Measurements from ENCODE around the gene TBX2. TPM values are rescaled to one million over a fixed set of nuclear protein-coding genes. Genes with fewer than 3 reads are reported as not detected.

The TBX2 gene
- total RNA-seq, 4 donors from 2014 or later, result 23.2 to 42.0 (median 26.5) TPM

DNA sequence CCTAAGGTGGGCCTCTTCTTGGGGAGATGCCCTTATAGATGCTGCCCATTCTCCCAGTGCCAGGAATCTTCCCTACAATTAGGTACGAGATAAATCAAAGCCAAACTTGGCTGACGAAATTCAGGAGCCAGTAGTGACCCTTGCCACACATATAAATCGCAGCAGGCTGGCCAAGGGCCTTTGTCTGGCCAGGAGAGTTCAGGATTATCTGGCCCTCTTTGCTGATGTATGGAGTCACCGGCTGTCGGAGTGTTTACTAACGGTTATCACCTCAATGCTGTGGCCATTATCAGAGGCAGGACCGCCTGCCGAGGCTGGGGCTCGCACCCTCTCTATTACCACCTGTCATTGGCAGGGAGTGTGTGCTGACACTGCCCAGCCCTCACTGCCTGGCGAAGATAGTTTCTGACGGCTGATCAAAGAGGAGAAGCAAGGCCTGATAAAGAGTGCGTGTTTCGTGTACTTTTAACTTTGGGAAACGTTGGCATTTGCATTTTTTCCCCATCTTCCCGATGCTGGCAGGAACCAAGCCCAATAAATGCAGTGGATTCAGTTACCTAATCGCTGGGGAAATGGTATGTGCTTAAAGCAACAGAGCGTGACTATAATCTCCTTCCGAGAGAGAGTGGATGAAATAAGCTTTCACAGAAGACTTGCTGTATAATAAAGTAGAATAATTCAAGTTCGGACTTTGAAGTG is 32.8 kb upstream of the TBX2 start:
- Histone ChIP-seq H3K27ac (no peak overlapping the region), H3K4me1 (no peaks in the 10 kb centered on the region), H3K4me3 (no peak overlapping the region), H3K27me3 (no peaks in the 10 kb centered on the region), H3K36me3 (peaks cover 0 to 16% (median 0%) of the 10 kb centered on the region in 3 donors), H3K9me3 (no peaks in the 10 kb centered on the region)
- TF ChIP-seq POLR2A (IDR thresholded peaks at IDR 0.05) (no peak), EP300 (IDR thresholded peaks at IDR 0.05) (no peak), CTCF (IDR thresholded peaks at IDR 0.05) (no peak)
- no peak for DNase-seq (ENCODE audit: low spot score in 2 of 2)
- WGBS, 2 donors, result 81 to 83% methylated on average over 19 of the region's 19 CpGs

DNA sequence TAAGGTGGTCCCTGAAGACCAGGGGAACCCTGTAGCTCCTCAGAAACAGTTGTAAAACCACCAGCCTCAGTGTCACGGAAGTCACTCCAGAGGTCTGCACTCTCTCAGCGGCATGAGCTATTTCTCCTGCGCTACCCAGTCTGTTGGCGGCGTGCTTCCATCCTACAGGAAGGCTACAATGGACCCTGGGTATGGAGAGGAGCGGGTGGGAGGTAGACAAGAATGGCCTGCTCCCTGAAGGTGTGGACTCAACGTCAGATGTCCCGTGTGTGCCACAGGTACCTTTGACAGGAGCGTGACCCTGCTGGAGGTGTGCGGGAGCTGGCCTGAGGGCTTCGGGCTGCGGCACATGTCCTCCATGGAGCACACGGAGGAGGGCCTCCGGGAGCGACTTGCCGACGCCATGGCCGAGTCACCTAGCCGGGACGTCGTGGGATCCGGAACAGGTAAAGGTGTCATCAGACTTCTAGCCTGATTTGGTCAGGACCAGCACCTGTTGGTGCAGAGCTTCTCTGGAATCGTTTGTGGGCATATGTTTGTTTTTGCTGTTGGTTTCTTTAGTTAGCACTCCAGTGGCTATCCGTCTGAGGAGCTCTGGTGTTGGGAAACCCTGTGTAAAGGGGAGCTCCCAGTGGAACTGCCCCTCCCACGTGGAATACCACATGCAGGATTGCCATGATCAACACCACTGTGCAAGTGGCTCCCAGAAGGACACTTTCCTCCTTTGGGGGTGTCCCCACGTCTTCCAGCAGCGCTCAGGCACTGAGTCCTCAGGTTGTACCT is 31.4 kb upstream of the TBX2 start:
- 95 to 96% methylated on average over 25 to 27 of the region's 27 CpGs for WGBS, 2 donors
- H3K9me3 ChIP-seq, result no peaks in the 10 kb centered on the region
- TF ChIP-seq POLR2A (IDR thresholded peaks at IDR 0.05), result no peak
- no peak overlapping the region for H3K4me3 ChIP-seq
- no peaks in the 10 kb centered on the region for H3K4me1 ChIP-seq
- no peak overlapping the region for H3K27ac ChIP-seq
- H3K36me3 ChIP-seq, result peaks cover 0 to 16% (median 0%) of the 10 kb centered on the region in 3 donors
- DNase-seq (ENCODE audit: low spot score in 2 of 2), result no peak
- H3K27me3 ChIP-seq, result no peaks in the 10 kb centered on the region

DNA sequence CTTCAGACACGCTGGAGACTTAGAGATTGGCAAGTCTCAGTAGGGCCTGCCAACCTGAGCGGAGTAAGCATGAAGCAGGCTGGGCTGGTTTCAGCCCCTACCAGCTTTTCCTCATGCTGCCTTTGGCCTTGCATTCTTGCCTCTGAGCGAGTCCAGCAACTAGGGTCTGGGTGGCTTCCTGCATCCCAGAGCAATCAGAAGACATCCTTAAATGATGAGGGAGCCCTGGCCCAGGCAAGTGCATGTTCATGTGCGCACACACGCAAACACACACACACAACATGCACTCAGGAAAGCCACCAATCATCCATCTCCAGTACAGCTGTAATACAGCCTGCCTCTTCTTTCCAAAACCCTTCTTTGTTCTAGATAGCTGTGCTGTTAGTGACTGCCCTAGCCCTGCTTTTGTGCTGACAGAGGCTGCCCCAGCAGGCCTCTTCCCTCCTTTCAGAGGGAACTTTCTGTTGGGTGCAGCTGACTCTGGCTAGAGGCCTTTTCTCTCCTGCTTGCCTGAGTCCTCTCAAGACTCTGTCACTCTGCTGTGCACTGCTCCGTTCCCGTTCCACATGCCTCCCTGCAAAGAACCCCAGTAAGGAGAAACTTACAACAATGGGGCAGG is 30.7 kb upstream of the TBX2 start:
- H3K27ac ChIP-seq, result no peak overlapping the region
- 89 to 90% methylated on average over 7 of the region's 7 CpGs for WGBS, 2 donors

DNA sequence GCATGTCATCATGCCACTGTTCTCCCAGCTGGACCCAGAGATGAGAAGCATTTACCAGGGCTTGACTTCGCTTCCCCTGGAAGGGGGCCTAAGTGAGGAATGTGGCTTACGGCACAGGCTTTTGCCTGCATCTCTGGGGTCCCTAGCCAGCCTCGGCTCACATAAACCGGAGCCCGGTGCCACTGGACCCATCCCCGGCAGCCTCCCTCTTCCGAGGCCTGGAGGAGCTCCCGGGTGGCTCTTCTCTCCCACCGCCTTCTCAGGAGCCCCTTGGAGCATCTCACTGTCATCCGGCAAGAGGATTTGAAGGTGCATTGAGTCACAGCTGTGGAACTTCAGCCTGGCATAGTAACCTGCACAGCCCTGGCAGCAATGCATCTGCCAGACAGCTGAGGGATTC is 29.9 kb upstream of the TBX2 start:
- no peaks in the 10 kb centered on the region for H3K9me3 ChIP-seq
- peaks cover 0 to 16% (median 0%) of the 10 kb centered on the region in 3 donors for H3K36me3 ChIP-seq
- 95 to 96% methylated on average over 10 of the region's 10 CpGs for WGBS, 2 donors
- H3K4me1 ChIP-seq, result no peaks in the 10 kb centered on the region
- no peak for DNase-seq (ENCODE audit: low spot score in 2 of 2)
- no peak overlapping the region for H3K27ac ChIP-seq
- no peaks in the 10 kb centered on the region for H3K27me3 ChIP-seq
- TF ChIP-seq POLR2A (IDR thresholded peaks at IDR 0.05) (no peak), CTCF (IDR thresholded peaks at IDR 0.05) (no peak), EP300 (IDR thresholded peaks at IDR 0.05) (no peak)
- no peak overlapping the region for H3K4me3 ChIP-seq

More for the DNA sequence above, 30.7 kb upstream of the TBX2 start:
- Histone ChIP-seq H3K9me3 (no peaks in the 10 kb centered on the region), H3K4me3 (no peak overlapping the region), H3K36me3 (peaks cover 0 to 16% (median 0%) of the 10 kb centered on the region in 3 donors), H3K27me3 (no peaks in the 10 kb centered on the region), H3K4me1 (no peaks in the 10 kb centered on the region)
- TF ChIP-seq EP300 (IDR thresholded peaks at IDR 0.05) (no peak), CTCF (IDR thresholded peaks at IDR 0.05) (no peak), POLR2A (IDR thresholded peaks at IDR 0.05) (no peak)
- no peak for DNase-seq (ENCODE audit: low spot score in 2 of 2)

DNA sequence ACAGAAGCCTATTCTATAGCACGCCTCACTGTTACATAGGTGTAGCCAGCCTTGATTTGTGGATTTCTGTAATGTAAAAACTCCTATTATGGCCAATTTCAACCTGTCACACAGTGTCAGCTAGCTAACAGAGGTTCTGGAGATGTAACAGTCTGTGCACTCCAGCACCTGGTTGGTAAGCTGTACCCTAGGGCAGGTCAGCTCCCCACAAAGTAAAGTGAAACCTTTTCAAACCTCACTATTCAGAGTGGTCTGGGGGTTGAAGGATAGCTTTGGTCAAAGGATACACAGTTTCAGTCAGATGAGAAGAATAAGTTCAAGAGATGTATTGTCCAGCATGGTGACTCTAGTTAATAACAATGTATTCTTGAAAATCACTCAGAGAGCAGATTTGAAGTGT is 28.5 kb upstream of the TBX2 start:
- WGBS, 2 donors, result 100% methylated on average over 1 of the region's 1 CpG
- Histone ChIP-seq H3K27me3 (no peaks in the 10 kb centered on the region), H3K36me3 (peaks cover 0 to 16% (median 0%) of the 10 kb centered on the region in 3 donors), H3K4me3 (no peak overlapping the region), H3K27ac (no peak overlapping the region), H3K9me3 (no peaks in the 10 kb centered on the region), H3K4me1 (no peaks in the 10 kb centered on the region)
- TF ChIP-seq POLR2A (IDR thresholded peaks at IDR 0.05) (no peak), EP300 (IDR thresholded peaks at IDR 0.05) (no peak), CTCF (IDR thresholded peaks at IDR 0.05) (no peak)
- no peak for DNase-seq (ENCODE audit: low spot score in 2 of 2)
